Mucosa of stomach (tissue), 1 donor: ENCODE results near the gene MACROD2.

Source experiments
- H3K27me3 ChIP-seq: one replicate; pipeline ENCODE4 v1.7.0; 2013; ENCODE audit warnings: mild to moderate bottlenecking, low read length; ENCODE audit not compliant: control insufficient read depth, insufficient read depth
- H3K36me3 ChIP-seq: one replicate; pipeline ENCODE4 v1.7.0; 2013; ENCODE audit warnings: low read length; ENCODE audit not compliant: control insufficient read depth, insufficient read depth
- H3K4me1 ChIP-seq: one replicate; pipeline ENCODE4 v1.7.0; 2013; ENCODE audit warnings: mild to moderate bottlenecking, low read length; ENCODE audit not compliant: control insufficient read depth, insufficient read depth
- H3K4me3 ChIP-seq: one replicate; pipeline ENCODE4 v1.7.0; 2013; ENCODE audit warnings: low read length
- H3K9ac ChIP-seq: one replicate; pipeline ENCODE4 v1.7.0; 2013; ENCODE audit warnings: mild to moderate bottlenecking, low read length, moderate library complexity
- H3K9me3 ChIP-seq: one replicate; pipeline ENCODE4 v1.7.0; 2013; ENCODE audit warnings: mild to moderate bottlenecking, low read length, moderate library complexity; ENCODE audit not compliant: control insufficient read depth
- donor health status: Pancreatic carcinoma.

The MACROD2 gene

GRCh38 chr20:14470231-14470899 is 475.0 kb downstream of the MACROD2 start:
- H3K27me3 ChIP-seq, result no peaks in the 10 kb centered on the region
- no peaks in the 10 kb centered on the region for H3K36me3 ChIP-seq
- no peaks in the 10 kb centered on the region for H3K9me3 ChIP-seq
- H3K4me3 ChIP-seq, result no peak overlapping the region
- no peak overlapping the region for H3K9ac ChIP-seq
- H3K4me1 ChIP-seq, result peaks cover 5% of the 10 kb centered on the region

GRCh38 chr20:14470977-14471661 is 475.8 kb downstream of the MACROD2 start:
- H3K36me3 ChIP-seq, result no peaks in the 10 kb centered on the region
- H3K4me3 ChIP-seq, result no peak overlapping the region

GRCh38 chr20:14477125-14477524 is 481.8 kb downstream of the MACROD2 start:
- Histone ChIP-seq H3K9ac (no peak overlapping the region), H3K9me3 (no peaks in the 10 kb centered on the region), H3K27me3 (no peaks in the 10 kb centered on the region), H3K4me1 (no peaks in the 10 kb centered on the region), H3K36me3 (no peaks in the 10 kb centered on the region), H3K4me3 (no peak overlapping the region)

More at GRCh38 chr20:14470977-14471661, 475.8 kb downstream of the MACROD2 start:
- no peaks in the 10 kb centered on the region for H3K9me3 ChIP-seq
- no peak overlapping the region for H3K9ac ChIP-seq
- no peaks in the 10 kb centered on the region for H3K27me3 ChIP-seq
- peaks cover 5% of the 10 kb centered on the region for H3K4me1 ChIP-seq

- H3K4me3 ChIP-seq, result no peak overlapping the region
- H3K36me3 ChIP-seq, result no peaks in the 10 kb centered on the region
- H3K27me3 ChIP-seq, result no peaks in the 10 kb centered on the region
- H3K4me1 ChIP-seq, result no peaks in the 10 kb centered on the region
- H3K9ac ChIP-seq, result no peak overlapping the region
- no peaks in the 10 kb centered on the region for H3K9me3 ChIP-seq
Observed at GRCh38 chr20:14478126-14478525, 482.8 kb downstream of the MACROD2 start.

- no peaks in the 10 kb centered on the region for H3K4me1 ChIP-seq
- no peak overlapping the region for H3K4me3 ChIP-seq
- no peak overlapping the region for H3K9ac ChIP-seq
- no peaks in the 10 kb centered on the region for H3K9me3 ChIP-seq
- H3K36me3 ChIP-seq, result no peaks in the 10 kb centered on the region
- H3K27me3 ChIP-seq, result no peaks in the 10 kb centered on the region
Observed at GRCh38 chr20:14481863-14482262, 486.5 kb downstream of the MACROD2 start.

GRCh38 chr20:14488212-14488611 is 492.9 kb downstream of the MACROD2 start:
- no peaks in the 10 kb centered on the region for H3K9me3 ChIP-seq
- H3K9ac ChIP-seq, result no peak overlapping the region
- H3K4me3 ChIP-seq, result no peak overlapping the region
- H3K27me3 ChIP-seq, result no peaks in the 10 kb centered on the region
- peaks cover 18% of the 10 kb centered on the region for H3K4me1 ChIP-seq
- H3K36me3 ChIP-seq, result no peaks in the 10 kb centered on the region

GRCh38 chr20:14488756-14489479 is 493.6 kb downstream of the MACROD2 start:
- Histone ChIP-seq H3K4me3 (no peak overlapping the region), H3K9ac (no peak overlapping the region), H3K9me3 (no peaks in the 10 kb centered on the region), H3K36me3 (no peaks in the 10 kb centered on the region), H3K4me1 (peaks cover 18% of the 10 kb centered on the region), H3K27me3 (no peaks in the 10 kb centered on the region)

- no peaks in the 10 kb centered on the region for H3K9me3 ChIP-seq
- H3K9ac ChIP-seq, result no peak overlapping the region
- H3K4me1 ChIP-seq, result peaks cover 18% of the 10 kb centered on the region
- no peaks in the 10 kb centered on the region for H3K27me3 ChIP-seq
- no peaks in the 10 kb centered on the region for H3K36me3 ChIP-seq
- no peak overlapping the region for H3K4me3 ChIP-seq
Observed at GRCh38 chr20:14489544-14489943, 494.2 kb downstream of the MACROD2 start.

- H3K27me3 ChIP-seq, result no peaks in the 10 kb centered on the region
- H3K9me3 ChIP-seq, result no peaks in the 10 kb centered on the region
- H3K9ac ChIP-seq, result no peak overlapping the region
Observed at GRCh38 chr20:14491436-14491835, 496.1 kb downstream of the MACROD2 start.

GRCh38 chr20:14493408-14493807 is 498.1 kb downstream of the MACROD2 start:
- no peaks in the 10 kb centered on the region for H3K36me3 ChIP-seq
- no peak overlapping the region for H3K9ac ChIP-seq
- no peaks in the 10 kb centered on the region for H3K9me3 ChIP-seq
- no peak overlapping the region for H3K4me3 ChIP-seq
- H3K4me1 ChIP-seq, result peaks cover 15% of the 10 kb centered on the region
- no peaks in the 10 kb centered on the region for H3K27me3 ChIP-seq

More at GRCh38 chr20:14491436-14491835, 496.1 kb downstream of the MACROD2 start:
- H3K36me3 ChIP-seq, result no peaks in the 10 kb centered on the region
- peaks cover 18% of the 10 kb centered on the region for H3K4me1 ChIP-seq
- H3K4me3 ChIP-seq, result no peak overlapping the region

GRCh38 chr20:14494355-14494754 is 499.0 kb downstream of the MACROD2 start:
- no peaks in the 10 kb centered on the region for H3K36me3 ChIP-seq
- H3K9me3 ChIP-seq, result no peaks in the 10 kb centered on the region
- no peak overlapping the region for H3K9ac ChIP-seq
- H3K4me1 ChIP-seq, result peaks cover 6% of the 10 kb centered on the region
- H3K4me3 ChIP-seq, result no peak overlapping the region
- H3K27me3 ChIP-seq, result no peaks in the 10 kb centered on the region

- peaks cover 5% of the 10 kb centered on the region for H3K4me1 ChIP-seq
- no peak overlapping the region for H3K9ac ChIP-seq
- no peaks in the 10 kb centered on the region for H3K9me3 ChIP-seq
- H3K4me3 ChIP-seq, result no peak overlapping the region
- H3K36me3 ChIP-seq, result no peaks in the 10 kb centered on the region
- no peaks in the 10 kb centered on the region for H3K27me3 ChIP-seq
Observed at GRCh38 chr20:14495066-14495465, 499.8 kb downstream of the MACROD2 start.
